Mesothelial cell of epicardium (in vitro differentiated cells): Measurements from ENCODE around the gene C8G. TPM values are rescaled to one million over a fixed set of nuclear protein-coding genes. Genes with fewer than 3 reads are reported as not detected.

Experiments
- DNase-seq, 2 experiments: peaks; one replicate each; pipeline ENCODE4 v3.0.0; 2021; ENCODE audit warnings: low spot score in 2 of 2; ENCODE audit not compliant: unreplicated experiment in 2 of 2
- H3K27ac Mint-ChIP-seq: 2 replicates; pipeline ENCODE4 v1.8.0; 2021; ENCODE audit warnings: mixed read lengths
- H3K27me3 Mint-ChIP-seq: 2 replicates; pipeline ENCODE4 v1.8.0; 2021; ENCODE audit warnings: low read depth, mixed read lengths
- H3K36me3 Mint-ChIP-seq: 2 replicates; pipeline ENCODE4 v1.8.0; 2021; ENCODE audit warnings: mixed read lengths
- H3K4me1 Mint-ChIP-seq: 2 replicates; pipeline ENCODE4 v1.8.0; 2021; ENCODE audit warnings: mixed read lengths
- H3K4me3 Mint-ChIP-seq: 2 replicates; pipeline ENCODE4 v1.8.0; 2021; ENCODE audit warnings: mild to moderate bottlenecking, moderate library complexity, mixed read lengths
- H3K9me3 Mint-ChIP-seq: 2 replicates; pipeline ENCODE4 v1.8.0; 2021; ENCODE audit warnings: mixed read lengths
- total RNA-seq: library from RNA; stranded (reverse); gene quantifications from 3 replicates; pipeline ENCODE4 v1.2.1, GENCODE V29; 2021
- TF ChIP-seq, protein P1 (sequence below): fragments of 200-600 bp; sonication (generic); IDR thresholded peaks from one replicate; pipeline ENCODE4 v1.5.0; 2021; ENCODE audit warnings: antibody characterized with exemption; ENCODE audit not compliant: unreplicated experiment

Gene C8G
- total RNA-seq, 1 donor from 2014 or later: 1.5 TPM

DNA sequence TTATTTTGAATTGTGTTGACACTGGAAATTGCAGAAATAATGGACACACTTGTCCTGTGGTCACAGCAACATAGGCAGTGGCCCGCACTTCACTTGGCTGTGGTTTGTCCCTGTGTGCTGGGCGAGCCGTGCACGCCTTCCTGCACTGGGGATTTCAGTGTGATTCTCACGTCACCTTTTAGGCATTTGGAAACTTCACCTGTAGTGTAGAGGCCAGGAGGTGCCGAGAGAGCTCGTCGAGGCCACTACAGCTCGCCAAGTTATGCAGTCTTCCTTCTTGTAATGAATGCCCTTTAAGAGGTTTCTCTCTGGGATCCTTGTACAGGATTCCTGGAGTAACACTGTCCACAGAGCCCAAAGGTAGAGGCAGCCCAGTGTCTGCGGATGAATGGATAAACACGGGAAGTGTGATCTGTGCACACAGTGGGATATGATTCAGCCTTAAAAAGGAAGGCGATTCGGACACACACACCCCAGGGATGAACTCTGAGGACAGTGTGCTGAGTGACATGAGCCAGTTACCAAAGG, 44.0 kb upstream of the C8G start:
- Mint-ChIP-seq H3K27me3 (no peaks in the 10 kb centered on the region), H3K4me1 (no peaks in the 10 kb centered on the region), H3K27ac (no peak overlapping the region), H3K4me3 (no peak overlapping the region), H3K36me3 (peaks cover 14% of the 10 kb centered on the region), H3K9me3 (no peaks in the 10 kb centered on the region)
- DNase-seq: no peak
- TF ChIP-seq, protein P1, sequence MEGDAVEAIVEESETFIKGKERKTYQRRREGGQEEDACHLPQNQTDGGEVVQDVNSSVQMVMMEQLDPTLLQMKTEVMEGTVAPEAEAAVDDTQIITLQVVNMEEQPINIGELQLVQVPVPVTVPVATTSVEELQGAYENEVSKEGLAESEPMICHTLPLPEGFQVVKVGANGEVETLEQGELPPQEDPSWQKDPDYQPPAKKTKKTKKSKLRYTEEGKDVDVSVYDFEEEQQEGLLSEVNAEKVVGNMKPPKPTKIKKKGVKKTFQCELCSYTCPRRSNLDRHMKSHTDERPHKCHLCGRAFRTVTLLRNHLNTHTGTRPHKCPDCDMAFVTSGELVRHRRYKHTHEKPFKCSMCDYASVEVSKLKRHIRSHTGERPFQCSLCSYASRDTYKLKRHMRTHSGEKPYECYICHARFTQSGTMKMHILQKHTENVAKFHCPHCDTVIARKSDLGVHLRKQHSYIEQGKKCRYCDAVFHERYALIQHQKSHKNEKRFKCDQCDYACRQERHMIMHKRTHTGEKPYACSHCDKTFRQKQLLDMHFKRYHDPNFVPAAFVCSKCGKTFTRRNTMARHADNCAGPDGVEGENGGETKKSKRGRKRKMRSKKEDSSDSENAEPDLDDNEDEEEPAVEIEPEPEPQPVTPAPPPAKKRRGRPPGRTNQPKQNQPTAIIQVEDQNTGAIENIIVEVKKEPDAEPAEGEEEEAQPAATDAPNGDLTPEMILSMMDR: no peak

DNA sequence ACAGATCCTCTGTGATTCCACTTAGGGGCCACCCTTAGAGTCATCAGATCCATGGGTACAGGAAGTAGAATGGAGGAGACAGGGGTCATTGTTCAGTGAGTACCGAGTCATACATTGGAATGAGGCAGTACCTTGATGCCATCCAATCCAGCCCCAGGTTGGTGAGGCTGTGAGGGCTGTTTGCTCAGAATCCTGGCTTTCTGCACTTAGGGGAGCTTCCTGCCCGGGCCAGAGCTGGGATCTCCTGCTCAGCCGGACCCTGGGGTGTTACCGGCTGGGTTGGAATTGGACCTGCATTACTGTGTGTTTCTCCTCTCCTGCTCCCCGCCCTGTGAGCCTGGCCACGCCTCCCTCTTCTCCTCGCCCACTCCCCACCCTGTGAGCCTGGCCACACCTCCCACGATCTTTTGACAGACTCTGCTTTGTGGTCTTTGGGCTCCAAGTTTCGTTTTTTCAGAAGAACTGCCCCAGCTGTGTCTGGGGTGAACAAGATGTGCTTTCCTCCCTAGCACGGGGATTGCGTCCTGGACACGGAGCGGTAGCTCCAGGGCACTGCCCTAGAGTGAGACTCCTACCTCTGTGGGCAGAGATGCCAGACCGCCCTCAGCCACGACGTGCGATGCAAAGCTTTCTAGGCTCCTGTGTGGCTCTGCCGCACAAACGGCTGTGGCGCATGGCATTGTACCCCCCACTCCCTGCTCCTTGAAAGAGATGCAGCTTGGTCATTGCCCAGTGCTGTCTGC, 43.4 kb upstream of the C8G start:
- H3K4me1 Mint-ChIP-seq: no peaks in the 10 kb centered on the region
- H3K27ac Mint-ChIP-seq: no peak overlapping the region
- peaks cover 16% of the 10 kb centered on the region for H3K36me3 Mint-ChIP-seq
- no peaks in the 10 kb centered on the region for H3K9me3 Mint-ChIP-seq
- DNase-seq: no peak
- H3K4me3 Mint-ChIP-seq: no peak overlapping the region
- TF ChIP-seq, protein P1: no peak
- no peaks in the 10 kb centered on the region for H3K27me3 Mint-ChIP-seq

DNA sequence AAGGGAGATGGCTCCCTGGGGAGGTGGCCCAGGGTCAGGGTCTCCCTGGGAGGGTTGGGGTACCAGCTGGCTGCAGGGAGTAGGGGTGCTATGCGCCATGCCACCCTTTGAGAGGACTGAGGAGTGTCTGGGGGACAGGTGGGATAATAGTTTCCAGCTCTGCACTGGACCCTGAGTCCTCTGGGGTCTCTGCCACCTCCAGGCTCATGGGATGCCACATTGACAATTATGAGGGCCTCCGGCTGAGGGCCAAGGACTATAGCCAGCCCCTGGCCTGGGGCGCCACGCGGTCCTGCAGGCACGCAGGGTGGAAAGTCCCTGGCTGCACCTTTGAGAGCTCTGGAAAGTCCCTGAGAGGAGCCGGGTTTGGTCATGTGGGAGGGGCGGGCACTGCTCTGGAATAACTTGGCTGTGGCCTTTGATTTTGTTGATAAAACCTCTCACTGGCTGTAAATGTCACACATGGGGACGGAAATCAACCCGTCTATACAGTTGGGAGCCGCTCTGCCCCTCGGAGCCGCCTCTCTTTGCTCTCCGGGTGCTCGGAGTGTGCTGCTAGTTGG, 42.7 kb upstream of the C8G start:
- Mint-ChIP-seq H3K4me1 (no peaks in the 10 kb centered on the region), H3K27me3 (no peaks in the 10 kb centered on the region), H3K4me3 (no peak overlapping the region), H3K36me3 (peaks cover 18% of the 10 kb centered on the region), H3K9me3 (no peaks in the 10 kb centered on the region), H3K27ac (peak overlapping the region; percentile 53)
- TF ChIP-seq, protein P1: no peak
- no peak for DNase-seq

DNA sequence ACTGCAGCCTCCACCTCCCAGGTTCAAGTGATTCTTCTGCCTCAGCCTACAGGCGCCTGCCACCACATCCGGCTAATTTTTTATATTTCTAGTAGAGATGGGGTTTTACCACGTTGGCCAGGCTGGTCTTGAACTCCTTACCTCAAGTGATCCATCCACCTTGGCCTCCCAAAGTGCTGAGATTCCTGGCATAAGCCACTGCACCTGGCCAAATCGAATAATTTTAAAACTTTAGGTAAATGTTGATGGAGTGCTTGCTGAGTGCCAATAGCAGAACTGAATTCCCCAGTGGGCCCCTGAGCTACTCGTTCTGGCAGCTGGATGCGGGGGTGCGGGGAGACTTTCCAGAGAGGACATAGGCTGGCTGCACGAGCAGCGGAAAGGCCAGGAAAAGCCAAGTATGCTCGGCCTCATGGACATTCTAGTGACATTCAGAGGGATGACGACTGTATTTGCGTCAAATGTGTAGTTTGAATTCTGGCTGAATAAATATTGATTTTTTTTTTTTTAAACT, 41.9 kb upstream of the C8G start:
- Mint-ChIP-seq H3K27ac (no peak overlapping the region), H3K27me3 (no peaks in the 10 kb centered on the region), H3K4me1 (no peaks in the 10 kb centered on the region), H3K36me3 (peaks cover 20% of the 10 kb centered on the region), H3K4me3 (no peak overlapping the region), H3K9me3 (no peaks in the 10 kb centered on the region)
- DNase-seq: no peak
- TF ChIP-seq, protein P1: no peak

DNA sequence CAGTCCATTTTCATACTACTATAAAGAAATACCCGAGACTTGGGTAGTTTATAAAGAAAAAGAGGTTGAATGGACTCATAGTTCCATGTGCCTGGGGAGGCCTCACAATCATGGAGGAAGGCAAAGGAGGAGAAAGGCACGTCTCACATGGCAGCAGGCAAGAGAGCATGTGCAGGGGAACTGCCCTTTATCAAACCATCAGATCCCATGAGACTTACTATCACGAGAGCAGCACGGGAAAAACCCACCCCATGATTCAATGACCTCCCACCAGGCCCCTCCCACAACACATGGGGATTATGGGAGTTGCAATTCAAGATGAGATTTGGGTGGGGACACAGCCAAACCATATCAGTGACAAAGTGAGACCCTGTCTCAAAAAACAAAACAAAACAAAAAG, 38.8 kb upstream of the C8G start:
- TF ChIP-seq, protein P1: no peak
- Mint-ChIP-seq H3K4me1 (no peaks in the 10 kb centered on the region), H3K36me3 (peaks cover 18% of the 10 kb centered on the region), H3K27me3 (no peaks in the 10 kb centered on the region), H3K27ac (no peak overlapping the region), H3K4me3 (no peak overlapping the region), H3K9me3 (no peaks in the 10 kb centered on the region)
- DNase-seq: no peak
